Endothelial cell of umbilical vein (primary cell): ENCODE data around the gene GUCD1. TPM values are rescaled to one million over a fixed set of nuclear protein-coding genes. Genes with fewer than 3 reads are reported as not detected.

Source experiments
- BruUV-seq: library from RNA; stranded (reverse); fragments of 400-500 nt; replicated peaks from 2 replicates; lab custom pipeline; 2021; lab: Mats Ljungman, UMichigan
- CTCF ChIA-PET: fragments of 300-600, 350-600 bp; sonication (Branson Sonifier 250); formaldehyde crosslinking; loops from one replicate; lab custom pipeline; 2021; ENCODE audit warnings: antibody characterized with exemption, inconsistent platforms; lab: Charles Lee
- POLR2A ChIA-PET: fragments of 300-600, 350-600 bp; sonication (Branson Sonifier 250); formaldehyde crosslinking; loops from one replicate; lab custom pipeline; 2021; ENCODE audit warnings: antibody characterized with exemption, inconsistent platforms; lab: Charles Lee
- DNase-seq: peaks from one replicate; pipeline ENCODE4 v3.0.0-alpha.2; 2011; ENCODE audit warnings: low read depth, low spot score
- FAIRE-seq: peaks from 2 replicates; lab custom pipeline; 2011; peaks lifted over from hg19 to GRCh38; lab: Jason Lieb, UNC
- H2AFZ ChIP-seq: 2 replicates; pipeline ENCODE4 v1.6.0; 2012; ENCODE audit warnings: low read depth, low read length, control low read depth, inconsistent platforms
- H3K27ac ChIP-seq: 2 replicates; pipeline ENCODE4 v1.5.1; 2011; ENCODE audit warnings: low read depth, mild to moderate bottlenecking, control low read depth, low read length, moderate library complexity; ENCODE audit not compliant: insufficient read depth
- H3K27me3 ChIP-seq, 2 experiments: 2 replicates each; pipeline versions ENCODE4 v1.6.0 to v1.6.1; 2011; ENCODE audit warnings: low read length in 2 of 2, mixed read lengths in 1 of 2; ENCODE audit not compliant: control insufficient read depth in 2 of 2, insufficient read depth in 2 of 2
- H3K36me3 ChIP-seq, 2 experiments: 2 replicates in 1 of 2; 3 replicates in 1 of 2; pipeline ENCODE4 v1.5.1; 2011; ENCODE audit warnings: low read length in 2 of 2, mild to moderate bottlenecking in 1 of 2, moderate library complexity in 1 of 2; ENCODE audit not compliant: control insufficient read depth in 2 of 2, insufficient read depth in 2 of 2; ENCODE audit errors: extremely low read depth in 1 of 2
- H3K4me1 ChIP-seq: 3 replicates; pipeline ENCODE4 v1.5.1; 2011; ENCODE audit warnings: mild to moderate bottlenecking, low read length; ENCODE audit not compliant: control insufficient read depth, insufficient read depth; ENCODE audit errors: extremely low read depth
- H3K4me2 ChIP-seq: 2 replicates; pipeline ENCODE4 v1.6.1; 2011; ENCODE audit warnings: low read length, control low read depth, mixed read lengths; ENCODE audit not compliant: insufficient read depth
- H3K4me3 ChIP-seq, 3 experiments: fragments of 200-600 bp in 1 of 3; sonication (generic), shearing (Covaris generic) in 1 of 3; replicated peaks in 1 of 3; 2 replicates each; pipeline ENCODE4 v1.5.1; 2011 to 2016; ENCODE audit warnings: control low read depth in 3 of 3, low read length in 3 of 3, mild to moderate bottlenecking in 2 of 3, inconsistent platforms in 1 of 3, low read depth in 1 of 3, moderate library complexity in 1 of 3; ENCODE audit not compliant: insufficient read depth in 1 of 3
- H3K79me2 ChIP-seq: 2 replicates; pipeline ENCODE4 v1.6.0; 2012; ENCODE audit warnings: low read length, inconsistent platforms; ENCODE audit not compliant: control insufficient read depth, insufficient read depth
- H3K9ac ChIP-seq: replicated peaks from 2 replicates; pipeline ENCODE3; 2011; ENCODE audit warnings: low read length, control low read depth; ENCODE audit not compliant: insufficient read depth; ENCODE audit errors: extremely low read depth
- H3K9me1 ChIP-seq: replicated peaks from 3 replicates; pipeline ENCODE4 v1.6.0; 2011; ENCODE audit warnings: mild to moderate bottlenecking, low read length; ENCODE audit not compliant: control insufficient read depth, insufficient read depth; ENCODE audit errors: extremely low read depth
- H3K9me3 ChIP-seq: replicated peaks from 2 replicates; pipeline ENCODE4 v1.5.1; 2012; ENCODE audit warnings: low read length, inconsistent platforms; ENCODE audit not compliant: control insufficient read depth, insufficient read depth
- H4K20me1 ChIP-seq: replicated peaks from 2 replicates; pipeline ENCODE3; 2011; ENCODE audit warnings: mild to moderate bottlenecking, low read length; ENCODE audit not compliant: control insufficient read depth, insufficient read depth; ENCODE audit errors: extremely low read depth
- FOS ChIP-seq: IDR thresholded peaks from 2 replicates; pipeline ENCODE4 v1.6.1; 2011; ENCODE audit warnings: mild to moderate bottlenecking, low read length, moderate library complexity, borderline replicate concordance; ENCODE audit not compliant: insufficient read depth
- JUN ChIP-seq: IDR thresholded peaks from 2 replicates; pipeline ENCODE4 v1.6.1; 2011; ENCODE audit warnings: borderline replicate concordance, low read depth; ENCODE audit not compliant: insufficient read length, insufficient read depth
- MYC ChIP-seq: IDR thresholded peaks from one replicate; pipeline ENCODE4 v1.6.1; 2011; ENCODE audit warnings: mild to moderate bottlenecking, low read depth, low read length
- dilution Hi-C: fragments of 300-500 bp; cut with MboI; formaldehyde crosslinking; loops from one replicate; pipeline ENCODE4 v1.15.0; 2019; ENCODE audit warnings: low sequenced_read_pairs; ENCODE audit not compliant: extremely low pct_ligation_motif_present
- intact Hi-C: fragments of 100-400 bp; cut with micrococcal nuclease; formaldehyde crosslinking; loops from one replicate; pipeline ENCODE4 v1.10.0; 2022
- polyA plus RNA-seq, 4 experiments: library from polyadenylated mRNA; depleted of rRNA in 3 of 4; stranded (reverse) in 3 of 4; unstranded in 1 of 4; fragments of >200 nt; gene quantifications; 2 replicates each; pipeline versions ENCODE4 v1.2.1 to v1.2.3, GENCODE V29; 2011 to 2012; ENCODE audit warnings: missing spikeins in 1 of 4
- total RNA-seq: library from RNA; stranded (reverse); gene quantifications from 2 replicates; pipeline ENCODE4 v1.2.3, GENCODE V29; 2021
- TF ChIP-seq, protein P1 (sequence below), 2 donors: IDR thresholded peaks; 1 replicate in 1 of 2; 2 replicates in 1 of 2; pipeline ENCODE4 v1.5.1; 2011; ENCODE audit warnings: low read length in 2 of 2, mild to moderate bottlenecking in 2 of 2, moderate library complexity in 2 of 2, control low read depth in 1 of 2, inconsistent platforms in 1 of 2, low read depth in 1 of 2; ENCODE audit not compliant: insufficient read depth in 1 of 2; ENCODE audit errors: extremely low read depth in 1 of 2

Gene GUCD1
- total and polyA plus RNA-seq, 2 donors (not counting 3 experiments of a cell fraction or from before 2014, with no cell fraction given), result 116 to 138 TPM

DNA sequence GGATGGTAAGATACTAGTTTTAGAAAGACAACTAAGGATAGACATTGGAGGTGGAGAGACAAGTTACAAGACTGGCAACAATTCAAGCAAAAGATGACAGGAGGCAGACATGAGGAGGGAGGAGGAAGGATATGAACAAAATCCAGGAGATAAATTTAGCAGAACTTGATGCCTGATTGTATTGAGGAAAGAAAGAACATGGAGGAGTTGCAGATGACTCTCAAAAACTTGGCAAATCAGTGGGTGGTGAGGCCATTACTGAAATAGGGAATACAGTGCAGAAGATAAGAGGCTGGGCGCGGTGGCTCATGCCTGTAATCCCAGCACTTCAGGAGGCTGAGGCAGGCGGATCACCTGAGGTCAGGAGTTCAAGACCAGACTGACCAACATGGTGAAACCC lies 62.5 kb downstream of the GUCD1 start:
- peaks cover 7% of the 10 kb centered on the region for H3K4me1 ChIP-seq
- ChIA-PET CTCF (interaction anchor here (1.3 kb wide), 1 partner anchor 26 kb away, joined by 3 read pairs; no protein-coding TSS in a partner anchor), POLR2A (no interaction called here)
- intact Hi-C loops, result no loop called here
- no peak for DNase-seq
- no peaks in the 10 kb centered on the region for H3K9me3 ChIP-seq
- FAIRE-seq, result no peak
- TF ChIP-seq FOS, result no peak
- TF ChIP-seq JUN, result no peak
- TF ChIP-seq, protein P1, sequence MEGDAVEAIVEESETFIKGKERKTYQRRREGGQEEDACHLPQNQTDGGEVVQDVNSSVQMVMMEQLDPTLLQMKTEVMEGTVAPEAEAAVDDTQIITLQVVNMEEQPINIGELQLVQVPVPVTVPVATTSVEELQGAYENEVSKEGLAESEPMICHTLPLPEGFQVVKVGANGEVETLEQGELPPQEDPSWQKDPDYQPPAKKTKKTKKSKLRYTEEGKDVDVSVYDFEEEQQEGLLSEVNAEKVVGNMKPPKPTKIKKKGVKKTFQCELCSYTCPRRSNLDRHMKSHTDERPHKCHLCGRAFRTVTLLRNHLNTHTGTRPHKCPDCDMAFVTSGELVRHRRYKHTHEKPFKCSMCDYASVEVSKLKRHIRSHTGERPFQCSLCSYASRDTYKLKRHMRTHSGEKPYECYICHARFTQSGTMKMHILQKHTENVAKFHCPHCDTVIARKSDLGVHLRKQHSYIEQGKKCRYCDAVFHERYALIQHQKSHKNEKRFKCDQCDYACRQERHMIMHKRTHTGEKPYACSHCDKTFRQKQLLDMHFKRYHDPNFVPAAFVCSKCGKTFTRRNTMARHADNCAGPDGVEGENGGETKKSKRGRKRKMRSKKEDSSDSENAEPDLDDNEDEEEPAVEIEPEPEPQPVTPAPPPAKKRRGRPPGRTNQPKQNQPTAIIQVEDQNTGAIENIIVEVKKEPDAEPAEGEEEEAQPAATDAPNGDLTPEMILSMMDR (IDR thresholded peaks at IDR 0.05; ENCODE audit: extremely low read depth in 1 of 2, insufficient read depth in 1 of 2, low read depth in 1 of 2, low read length in 2 of 2), result no peak
- TF ChIP-seq MYC, result no peak
- BruUV-seq, result no TSS peak
- dilution Hi-C loops, result no loop called here
- H3K27me3 ChIP-seq, result peaks cover 0 to 15% of the 10 kb centered on the region in 2 experiments
- no peaks in the 10 kb centered on the region for H4K20me1 ChIP-seq
- no peak overlapping the region for H3K4me3 ChIP-seq
- no peak overlapping the region for H3K4me2 ChIP-seq
- no peak overlapping the region for H2AFZ ChIP-seq
- H3K9me1 ChIP-seq, result no peaks in the 10 kb centered on the region
- no peaks in the 10 kb centered on the region for H3K79me2 ChIP-seq
- no peaks in the 10 kb centered on the region for H3K36me3 ChIP-seq
- H3K9ac ChIP-seq, result no peak overlapping the region
- H3K27ac ChIP-seq, result no peak overlapping the region

Other genes with a start within 250 kb of the GUCD1 start
- gene ADORA2A, start 127.5 kb downstream of the GUCD1 start, total RNA-seq, result 17.1 and 20.0 TPM in 2 replicates
- 33.1 and 45.3 TPM in 2 replicates for gene ADORA2A, start 127.5 kb downstream of the GUCD1 start, polyA plus RNA-seq
- 0.30 and 0.80 TPM in 2 replicates for gene UPB1, start 59.8 kb downstream of the GUCD1 start, total RNA-seq
- gene UPB1, start 59.8 kb downstream of the GUCD1 start, polyA plus RNA-seq, result 0.27 and 0.30 TPM in 2 replicates
- gene SNRPD3, start 861 bp upstream of the GUCD1 start, total RNA-seq, result 113 and 121 TPM in 2 replicates
- gene SNRPD3, start 861 bp upstream of the GUCD1 start, polyA plus RNA-seq, result 231 and 253 TPM in 2 replicates
- 6.4 and 8.9 TPM in 2 replicates for gene LRRC75B, start 37.9 kb upstream of the GUCD1 start, total RNA-seq
- 15.0 and 22.0 TPM in 2 replicates for gene LRRC75B, start 37.9 kb upstream of the GUCD1 start, polyA plus RNA-seq
- 1.5 and 1.8 TPM in 2 replicates for gene GGT1, start 48.1 kb upstream of the GUCD1 start, total RNA-seq
- 1.2 and 2.0 TPM in 2 replicates for gene GGT1, start 48.1 kb upstream of the GUCD1 start, polyA plus RNA-seq
- gene PIWIL3, start 219.6 kb upstream of the GUCD1 start, total RNA-seq, result 0.11 TPM in 1 of 2 replicates, not detected in the other
- not detected in 2 replicates for gene PIWIL3, start 219.6 kb upstream of the GUCD1 start, polyA plus RNA-seq